ENCODE data around the gene LRBA. TPM values are rescaled to one million over a fixed set of nuclear protein-coding genes. Genes with fewer than 3 reads are reported as not detected.

Gene LRBA
- total and polyA plus RNA-seq, 2 donors: 18.4 to 38.6 TPM

- Histone ChIP-seq H3K9me3 (ENCODE audit: control insufficient read depth in 2 of 2, insufficient read depth in 1 of 2, low read length in 1 of 2) (no peaks in the 10 kb centered on the region), H3K36me3 (ENCODE audit: control insufficient read depth in 2 of 2, insufficient read depth in 2 of 2, low read length in 1 of 2) (peaks cover 0 to 2% of the 10 kb centered on the region in 2 donors), H3K27me3 (ENCODE audit: control insufficient read depth in 2 of 2, insufficient read depth in 1 of 2, low read length in 1 of 2) (no peaks in the 10 kb centered on the region), H3K27ac (ENCODE audit: low read depth in 1 of 2, low read length in 1 of 2) (no peak overlapping the region), H3K4me1 (ENCODE audit: control insufficient read depth in 2 of 2, insufficient read depth in 2 of 2, low read length in 2 of 2) (no peaks in the 10 kb centered on the region), H3K4me3 (ENCODE audit: low read length in 2 of 2) (no peak overlapping the region)
- DNase-seq (ENCODE audit: low read depth in 6 of 9, low spot score in 9 of 9): no peak
- WGBS: 98% methylated on average over 5 of the region's 5 CpGs
Measured at GRCh38 chr4:150600812-150601445, 414.2 kb downstream of the LRBA start.

GRCh38 chr4:150599547-150599946 lies 415.5 kb downstream of the LRBA start:
- Histone ChIP-seq H3K27me3 (ENCODE audit: control insufficient read depth in 2 of 2, insufficient read depth in 1 of 2, low read length in 1 of 2) (no peaks in the 10 kb centered on the region), H3K4me1 (ENCODE audit: control insufficient read depth in 2 of 2, insufficient read depth in 2 of 2, low read length in 2 of 2) (no peaks in the 10 kb centered on the region), H3K27ac (ENCODE audit: low read depth in 1 of 2, low read length in 1 of 2) (no peak overlapping the region), H3K9me3 (ENCODE audit: control insufficient read depth in 2 of 2, insufficient read depth in 1 of 2, low read length in 1 of 2) (no peaks in the 10 kb centered on the region), H3K36me3 (ENCODE audit: control insufficient read depth in 2 of 2, insufficient read depth in 2 of 2, low read length in 1 of 2) (peaks cover 0 to 2% of the 10 kb centered on the region in 2 donors), H3K4me3 (ENCODE audit: low read length in 2 of 2) (no peak overlapping the region)
- no peak for DNase-seq (ENCODE audit: low read depth in 6 of 9, low spot score in 9 of 9)
- 100% methylated on average over 1 of the region's 1 CpG for WGBS

- WGBS: 99% methylated on average over 12 of the region's 12 CpGs
- no peaks in the 10 kb centered on the region for H3K9me3 ChIP-seq (ENCODE audit: control insufficient read depth in 2 of 2, insufficient read depth in 1 of 2, low read length in 1 of 2)
- no peak overlapping the region for H3K27ac ChIP-seq (ENCODE audit: low read depth in 1 of 2, low read length in 1 of 2)
- no peak for DNase-seq (ENCODE audit: low read depth in 6 of 9, low spot score in 9 of 9)
- no peaks in the 10 kb centered on the region for H3K27me3 ChIP-seq (ENCODE audit: control insufficient read depth in 2 of 2, insufficient read depth in 1 of 2, low read length in 1 of 2)
- no peaks in the 10 kb centered on the region for H3K4me1 ChIP-seq (ENCODE audit: control insufficient read depth in 2 of 2, insufficient read depth in 2 of 2, low read length in 2 of 2)
- peaks cover 0 to 2% of the 10 kb centered on the region in 2 donors for H3K36me3 ChIP-seq (ENCODE audit: control insufficient read depth in 2 of 2, insufficient read depth in 2 of 2, low read length in 1 of 2)
- H3K4me3 ChIP-seq (ENCODE audit: low read length in 2 of 2): no peak overlapping the region
Measured at GRCh38 chr4:150598909-150599308, 416.2 kb downstream of the LRBA start.

- H3K4me1 ChIP-seq (ENCODE audit: control insufficient read depth in 2 of 2, insufficient read depth in 2 of 2, low read length in 2 of 2): no peaks in the 10 kb centered on the region
- DNase-seq (ENCODE audit: low read depth in 6 of 9, low spot score in 9 of 9): no peak
- no peaks in the 10 kb centered on the region for H3K27me3 ChIP-seq (ENCODE audit: control insufficient read depth in 2 of 2, insufficient read depth in 1 of 2, low read length in 1 of 2)
- WGBS: 100% methylated on average over 1 of the region's 1 CpG
- H3K36me3 ChIP-seq (ENCODE audit: control insufficient read depth in 2 of 2, insufficient read depth in 2 of 2, low read length in 1 of 2): peaks cover 0 to 11% of the 10 kb centered on the region in 2 donors
- no peak overlapping the region for H3K4me3 ChIP-seq (ENCODE audit: low read length in 2 of 2)
- no peaks in the 10 kb centered on the region for H3K9me3 ChIP-seq (ENCODE audit: control insufficient read depth in 2 of 2, insufficient read depth in 1 of 2, low read length in 1 of 2)
- H3K27ac ChIP-seq (ENCODE audit: low read depth in 1 of 2, low read length in 1 of 2): no peak overlapping the region
Measured at GRCh38 chr4:150593996-150594395, 421.1 kb downstream of the LRBA start.

- 96% methylated on average over 4 of the region's 4 CpGs for WGBS
- Histone ChIP-seq H3K4me3 (ENCODE audit: low read length in 2 of 2) (no peak overlapping the region), H3K36me3 (ENCODE audit: control insufficient read depth in 2 of 2, insufficient read depth in 2 of 2, low read length in 1 of 2) (peaks cover 0 to 10% of the 10 kb centered on the region in 2 donors), H3K9me3 (ENCODE audit: control insufficient read depth in 2 of 2, insufficient read depth in 1 of 2, low read length in 1 of 2) (no peaks in the 10 kb centered on the region), H3K27me3 (ENCODE audit: control insufficient read depth in 2 of 2, insufficient read depth in 1 of 2, low read length in 1 of 2) (no peaks in the 10 kb centered on the region), H3K4me1 (ENCODE audit: control insufficient read depth in 2 of 2, insufficient read depth in 2 of 2, low read length in 2 of 2) (no peaks in the 10 kb centered on the region), H3K27ac (ENCODE audit: low read depth in 1 of 2, low read length in 1 of 2) (no peak overlapping the region)
- DNase-seq (ENCODE audit: low read depth in 6 of 9, low spot score in 9 of 9): no peak
Measured at GRCh38 chr4:150591904-150592303, 423.2 kb downstream of the LRBA start.

- Histone ChIP-seq H3K9me3 (ENCODE audit: control insufficient read depth in 2 of 2, insufficient read depth in 1 of 2, low read length in 1 of 2) (no peaks in the 10 kb centered on the region), H3K27me3 (ENCODE audit: control insufficient read depth in 2 of 2, insufficient read depth in 1 of 2, low read length in 1 of 2) (no peaks in the 10 kb centered on the region), H3K27ac (ENCODE audit: low read depth in 1 of 2, low read length in 1 of 2) (no peak overlapping the region), H3K4me1 (ENCODE audit: control insufficient read depth in 2 of 2, insufficient read depth in 2 of 2, low read length in 2 of 2) (no peaks in the 10 kb centered on the region), H3K4me3 (ENCODE audit: low read length in 2 of 2) (no peak overlapping the region), H3K36me3 (ENCODE audit: control insufficient read depth in 2 of 2, insufficient read depth in 2 of 2, low read length in 1 of 2) (peaks cover 0 to 10% of the 10 kb centered on the region in 2 donors)
- no peak for DNase-seq (ENCODE audit: low read depth in 6 of 9, low spot score in 9 of 9)
- WGBS: 92% methylated on average over 5 of the region's 5 CpGs
Measured at GRCh38 chr4:150591406-150591805, 423.7 kb downstream of the LRBA start.

GRCh38 chr4:150590631-150591030 lies 424.5 kb downstream of the LRBA start:
- Histone ChIP-seq H3K9me3 (ENCODE audit: control insufficient read depth in 2 of 2, insufficient read depth in 1 of 2, low read length in 1 of 2) (no peaks in the 10 kb centered on the region), H3K4me3 (ENCODE audit: low read length in 2 of 2) (no peak overlapping the region), H3K27me3 (ENCODE audit: control insufficient read depth in 2 of 2, insufficient read depth in 1 of 2, low read length in 1 of 2) (no peaks in the 10 kb centered on the region), H3K36me3 (ENCODE audit: control insufficient read depth in 2 of 2, insufficient read depth in 2 of 2, low read length in 1 of 2) (peaks cover 0 to 10% of the 10 kb centered on the region in 2 donors), H3K4me1 (ENCODE audit: control insufficient read depth in 2 of 2, insufficient read depth in 2 of 2, low read length in 2 of 2) (no peaks in the 10 kb centered on the region), H3K27ac (ENCODE audit: low read depth in 1 of 2, low read length in 1 of 2) (no peak overlapping the region)
- WGBS: 98% methylated on average over 5 of the region's 5 CpGs
- DNase-seq (ENCODE audit: low read depth in 6 of 9, low spot score in 9 of 9): no peak

GRCh38 chr4:150589157-150589556 lies 425.9 kb downstream of the LRBA start:
- Histone ChIP-seq H3K4me1 (ENCODE audit: control insufficient read depth in 2 of 2, insufficient read depth in 2 of 2, low read length in 2 of 2) (no peaks in the 10 kb centered on the region), H3K27me3 (ENCODE audit: control insufficient read depth in 2 of 2, insufficient read depth in 1 of 2, low read length in 1 of 2) (peaks cover 0 to under 1% of the 10 kb centered on the region in 2 donors), H3K36me3 (ENCODE audit: control insufficient read depth in 2 of 2, insufficient read depth in 2 of 2, low read length in 1 of 2) (peaks cover 0 to 10% of the 10 kb centered on the region in 2 donors), H3K4me3 (ENCODE audit: low read length in 2 of 2) (no peak overlapping the region), H3K27ac (ENCODE audit: low read depth in 1 of 2, low read length in 1 of 2) (no peak overlapping the region), H3K9me3 (ENCODE audit: control insufficient read depth in 2 of 2, insufficient read depth in 1 of 2, low read length in 1 of 2) (no peaks in the 10 kb centered on the region)
- 96% methylated on average over 2 of the region's 2 CpGs for WGBS
- DNase-seq (ENCODE audit: low read depth in 6 of 9, low spot score in 9 of 9): no peak

GRCh38 chr4:150588316-150588715 lies 426.8 kb downstream of the LRBA start:
- H3K4me3 ChIP-seq (ENCODE audit: low read length in 2 of 2): no peak overlapping the region
- peaks cover 0 to 3% of the 10 kb centered on the region in 2 donors for H3K4me1 ChIP-seq (ENCODE audit: control insufficient read depth in 2 of 2, insufficient read depth in 2 of 2, low read length in 2 of 2)
- WGBS: 96% methylated on average over 1 of the region's 1 CpG
- H3K9me3 ChIP-seq (ENCODE audit: control insufficient read depth in 2 of 2, insufficient read depth in 1 of 2, low read length in 1 of 2): peaks cover 2 to 7% of the 10 kb centered on the region in 2 donors
- H3K27me3 ChIP-seq (ENCODE audit: control insufficient read depth in 2 of 2, insufficient read depth in 1 of 2, low read length in 1 of 2): peaks cover 0 to 9% of the 10 kb centered on the region in 2 donors
- H3K36me3 ChIP-seq (ENCODE audit: control insufficient read depth in 2 of 2, insufficient read depth in 2 of 2, low read length in 1 of 2): peaks cover 7 to 14% of the 10 kb centered on the region in 2 donors
- DNase-seq (ENCODE audit: low read depth in 6 of 9, low spot score in 9 of 9): no peak
- no peak overlapping the region for H3K27ac ChIP-seq (ENCODE audit: low read depth in 1 of 2, low read length in 1 of 2)
